ENCODE data around the gene RBPJ. TPM values are rescaled to one million over a fixed set of nuclear protein-coding genes. Genes with fewer than 3 reads are reported as not detected.
A peak's percentile ranks its signal among the peaks of the same experiment; 100 is the strongest.

Gene RBPJ
- total RNA-seq, 6 experiments from 2014 or later, result 60.9 to 71.7 (median 69.0) TPM

DNA sequence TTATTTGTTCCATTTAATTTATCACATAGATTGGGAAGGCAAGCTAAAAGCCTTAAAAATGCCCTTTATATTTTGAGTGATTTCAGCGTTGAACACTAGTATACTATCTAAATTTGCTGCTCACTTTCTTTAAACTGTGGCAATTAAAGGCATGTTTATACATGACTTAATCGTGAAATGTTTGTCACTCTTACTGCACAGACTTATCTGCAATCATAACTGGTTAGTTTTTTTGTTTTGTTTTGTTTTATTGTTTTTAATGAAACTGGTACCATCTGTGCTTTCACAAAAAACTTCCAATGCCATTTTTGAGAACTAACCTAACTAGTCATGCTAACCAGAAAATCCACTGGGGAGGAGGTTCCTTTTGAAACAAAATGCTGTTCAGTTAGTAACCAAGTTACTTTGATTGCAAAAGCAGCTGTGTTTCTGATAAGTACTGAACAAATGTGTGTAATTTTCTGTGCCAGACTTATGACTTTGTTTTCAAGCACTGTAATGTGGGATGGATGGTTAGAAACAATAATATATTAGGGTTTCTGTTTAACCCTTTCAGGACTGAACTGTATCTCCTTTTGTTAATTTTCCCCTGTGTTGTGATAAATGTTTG, 113.3 kb downstream of the RBPJ start:
- Mint-ChIP-seq H3K36me3 (ENCODE audit: low read depth) (0 out of 2 replicates have a peak, but pooled peaks cover 5% of the 10 kb centered on the region), H3K4me3 (no peak overlapping the region), H3K9me3 (no peaks in the 10 kb centered on the region), H3K4me1 (ENCODE audit: low read depth) (peaks cover 19% of the 10 kb centered on the region), H3K27me3 (ENCODE audit: insufficient read depth) (no peaks in the 10 kb centered on the region; the same call in 1 of the 2 replicates), H3K27ac (peak overlapping the region; percentile 52)
- no peak for DNase-seq
- TF ChIP-seq, protein P1, sequence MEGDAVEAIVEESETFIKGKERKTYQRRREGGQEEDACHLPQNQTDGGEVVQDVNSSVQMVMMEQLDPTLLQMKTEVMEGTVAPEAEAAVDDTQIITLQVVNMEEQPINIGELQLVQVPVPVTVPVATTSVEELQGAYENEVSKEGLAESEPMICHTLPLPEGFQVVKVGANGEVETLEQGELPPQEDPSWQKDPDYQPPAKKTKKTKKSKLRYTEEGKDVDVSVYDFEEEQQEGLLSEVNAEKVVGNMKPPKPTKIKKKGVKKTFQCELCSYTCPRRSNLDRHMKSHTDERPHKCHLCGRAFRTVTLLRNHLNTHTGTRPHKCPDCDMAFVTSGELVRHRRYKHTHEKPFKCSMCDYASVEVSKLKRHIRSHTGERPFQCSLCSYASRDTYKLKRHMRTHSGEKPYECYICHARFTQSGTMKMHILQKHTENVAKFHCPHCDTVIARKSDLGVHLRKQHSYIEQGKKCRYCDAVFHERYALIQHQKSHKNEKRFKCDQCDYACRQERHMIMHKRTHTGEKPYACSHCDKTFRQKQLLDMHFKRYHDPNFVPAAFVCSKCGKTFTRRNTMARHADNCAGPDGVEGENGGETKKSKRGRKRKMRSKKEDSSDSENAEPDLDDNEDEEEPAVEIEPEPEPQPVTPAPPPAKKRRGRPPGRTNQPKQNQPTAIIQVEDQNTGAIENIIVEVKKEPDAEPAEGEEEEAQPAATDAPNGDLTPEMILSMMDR (IDR thresholded peaks at IDR 0.05), result no peak

DNA sequence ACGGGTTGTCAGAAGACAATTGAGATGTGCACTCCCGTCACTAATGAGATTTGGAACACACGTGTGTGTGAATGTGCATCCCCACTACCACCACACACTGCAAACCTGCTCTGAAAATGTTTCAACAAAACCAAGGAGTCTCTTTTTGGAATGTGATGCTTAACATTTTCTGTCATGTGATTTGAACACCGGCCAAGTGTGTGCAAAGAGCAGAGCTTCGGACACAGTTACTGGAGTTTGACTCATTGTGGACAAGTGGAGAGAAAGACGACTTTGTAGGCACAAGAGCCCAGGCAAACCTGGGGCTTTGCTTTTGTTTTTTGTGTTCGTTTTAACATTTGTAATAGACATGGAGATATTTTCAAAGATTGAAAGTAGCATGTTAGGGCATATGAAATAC, 120.3 kb downstream of the RBPJ start:
- Mint-ChIP-seq H3K27me3 (ENCODE audit: insufficient read depth) (peaks cover 5% of the 10 kb centered on the region), H3K36me3 (ENCODE audit: low read depth) (peaks cover 21% of the 10 kb centered on the region; the same call in 1 of the 2 replicates), H3K4me3 (no peak overlapping the region), H3K27ac (no peak overlapping the region), H3K4me1 (ENCODE audit: low read depth) (peaks cover 8% of the 10 kb centered on the region; the same call in 1 of the 2 replicates), H3K9me3 (no peaks in the 10 kb centered on the region)
- no peak for DNase-seq
- TF ChIP-seq, protein P1 (IDR thresholded peaks at IDR 0.05), result no peak

DNA sequence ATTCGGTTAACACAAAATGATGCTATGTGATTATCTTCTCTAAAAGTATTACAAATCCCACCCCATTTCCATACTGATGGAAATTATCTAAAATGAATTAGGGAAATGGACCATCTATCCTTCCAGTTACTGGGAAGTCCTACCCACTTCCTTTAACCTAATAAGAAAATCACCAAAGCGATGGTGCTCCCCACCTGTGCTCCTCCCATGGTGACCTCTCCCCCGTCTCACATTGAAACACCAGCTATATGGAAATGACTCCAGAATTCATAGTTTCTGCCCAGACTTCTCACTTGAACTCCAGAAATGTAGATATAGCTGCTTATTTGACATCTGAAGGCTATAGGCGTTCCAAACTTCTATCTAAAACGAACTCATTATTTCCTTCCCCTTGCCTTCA, 121.0 kb downstream of the RBPJ start:
- DNase-seq, result no peak
- Mint-ChIP-seq H3K27me3 (ENCODE audit: insufficient read depth) (peaks cover 5% of the 10 kb centered on the region), H3K9me3 (no peaks in the 10 kb centered on the region), H3K27ac (no peak overlapping the region), H3K4me3 (no peak overlapping the region), H3K4me1 (ENCODE audit: low read depth) (peaks cover 8% of the 10 kb centered on the region; the same call in 1 of the 2 replicates), H3K36me3 (ENCODE audit: low read depth) (peaks cover 21% of the 10 kb centered on the region; the same call in 1 of the 2 replicates)
- TF ChIP-seq, protein P1 (IDR thresholded peaks at IDR 0.05), result no peak

DNA sequence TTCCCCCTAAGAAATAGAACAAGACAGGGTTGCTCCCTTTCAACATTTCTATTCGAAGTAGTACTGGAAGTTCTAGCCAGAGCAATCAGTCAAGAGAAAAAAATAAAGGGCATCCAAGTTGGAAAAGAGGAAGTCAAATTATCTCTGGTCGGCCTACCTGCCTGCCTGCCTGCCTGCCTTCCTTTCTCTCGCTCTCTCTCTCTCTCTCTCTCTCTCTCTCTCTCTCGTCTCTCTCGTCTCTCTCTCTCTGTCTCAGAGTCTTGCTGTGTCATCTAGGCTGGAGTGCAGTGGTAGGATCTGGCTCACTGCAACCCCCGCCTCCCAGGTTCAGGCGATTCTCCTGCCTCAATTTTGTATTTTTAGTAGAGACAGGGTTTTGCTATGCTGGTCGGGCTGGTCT, 126.6 kb downstream of the RBPJ start:
- H3K27me3 Mint-ChIP-seq (ENCODE audit: insufficient read depth), result peaks cover 22% of the 10 kb centered on the region
- H3K36me3 Mint-ChIP-seq (ENCODE audit: low read depth), result peaks cover 21% of the 10 kb centered on the region; the same call in 1 of the 2 replicates
- no peaks in the 10 kb centered on the region for H3K9me3 Mint-ChIP-seq
- H3K27ac Mint-ChIP-seq, result no peak overlapping the region
- no peak overlapping the region for H3K4me3 Mint-ChIP-seq
- TF ChIP-seq, protein P1 (IDR thresholded peaks at IDR 0.05), result no peak
- DNase-seq, result no peak
- peaks cover 10% of the 10 kb centered on the region for H3K4me1 Mint-ChIP-seq (ENCODE audit: low read depth)

DNA sequence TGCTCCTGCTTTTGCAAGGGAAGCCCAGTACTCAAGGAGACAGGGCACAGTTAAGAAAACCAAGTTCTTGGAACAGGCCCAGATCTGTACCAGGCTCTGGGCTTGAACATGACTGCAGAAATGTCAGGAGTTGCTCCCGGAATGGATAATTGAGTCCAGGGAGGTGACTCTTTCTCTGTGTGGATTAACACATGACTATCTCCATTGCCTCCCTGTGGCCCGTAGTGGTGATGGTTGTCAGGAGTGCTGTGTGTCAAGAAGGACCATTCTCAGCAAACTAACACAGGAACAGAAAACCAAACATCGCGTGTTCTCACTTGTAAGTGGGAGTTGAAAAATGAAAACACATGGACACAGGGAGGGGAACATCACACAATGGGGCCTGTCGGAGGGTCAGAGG, 129.6 kb downstream of the RBPJ start:
- H3K27me3 Mint-ChIP-seq (ENCODE audit: insufficient read depth), result peaks cover 21% of the 10 kb centered on the region
- no peak for DNase-seq
- peaks cover 11% of the 10 kb centered on the region for H3K4me1 Mint-ChIP-seq (ENCODE audit: low read depth)
- H3K27ac Mint-ChIP-seq, result no peak overlapping the region; the same call in 1 of the 2 replicates
- TF ChIP-seq, protein P1 (IDR thresholded peaks at IDR 0.05), result no peak
- H3K36me3 Mint-ChIP-seq (ENCODE audit: low read depth), result no peaks in the 10 kb centered on the region
- H3K4me3 Mint-ChIP-seq, result no peak overlapping the region
- no peaks in the 10 kb centered on the region; the same call in 1 of the 2 replicates for H3K9me3 Mint-ChIP-seq
